ENCODE data around the gene LMLN.

GRCh38 chr3:198088421-198088955 lies 128.5 kb downstream of the LMLN start:
- TF ChIP-seq POLR2A (IDR thresholded peaks at IDR 0.05) (no peak), EP300 (IDR thresholded peaks at IDR 0.05) (no peak)
- TF ChIP-seq, protein P1, sequence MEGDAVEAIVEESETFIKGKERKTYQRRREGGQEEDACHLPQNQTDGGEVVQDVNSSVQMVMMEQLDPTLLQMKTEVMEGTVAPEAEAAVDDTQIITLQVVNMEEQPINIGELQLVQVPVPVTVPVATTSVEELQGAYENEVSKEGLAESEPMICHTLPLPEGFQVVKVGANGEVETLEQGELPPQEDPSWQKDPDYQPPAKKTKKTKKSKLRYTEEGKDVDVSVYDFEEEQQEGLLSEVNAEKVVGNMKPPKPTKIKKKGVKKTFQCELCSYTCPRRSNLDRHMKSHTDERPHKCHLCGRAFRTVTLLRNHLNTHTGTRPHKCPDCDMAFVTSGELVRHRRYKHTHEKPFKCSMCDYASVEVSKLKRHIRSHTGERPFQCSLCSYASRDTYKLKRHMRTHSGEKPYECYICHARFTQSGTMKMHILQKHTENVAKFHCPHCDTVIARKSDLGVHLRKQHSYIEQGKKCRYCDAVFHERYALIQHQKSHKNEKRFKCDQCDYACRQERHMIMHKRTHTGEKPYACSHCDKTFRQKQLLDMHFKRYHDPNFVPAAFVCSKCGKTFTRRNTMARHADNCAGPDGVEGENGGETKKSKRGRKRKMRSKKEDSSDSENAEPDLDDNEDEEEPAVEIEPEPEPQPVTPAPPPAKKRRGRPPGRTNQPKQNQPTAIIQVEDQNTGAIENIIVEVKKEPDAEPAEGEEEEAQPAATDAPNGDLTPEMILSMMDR (IDR thresholded peaks at IDR 0.05), result no peak

Data from gastroesophageal sphincter (tissue), 3 donors.